SU-DHL-6 (cell line): ENCODE data around the gene CAPG.

ENCODE experiments used
- CTCF ChIP-seq: fragments of 200-600 bp; sonication (generic); IDR thresholded peaks from one replicate; pipeline ENCODE4 v1.5.1; 2017; ENCODE audit warnings: antibody characterized with exemption, mild to moderate bottlenecking, low read length, moderate library complexity; ENCODE audit not compliant: insufficient read depth, poor library complexity, severe bottlenecking
- EZH2phosphoT487 ChIP-seq: fragments of 200-600 bp; sonication (generic), shearing (Covaris generic); conservative IDR thresholded peaks from 2 replicates; pipeline ENCODE4 v1.6.1; 2018; ENCODE audit warnings: mild to moderate bottlenecking, antibody characterized with exemption, low read length, moderate library complexity, mixed read lengths

- no peak for TF ChIP-seq CTCF
- TF ChIP-seq EZH2phosphoT487: no peak
Measured at GRCh38 chr2:85371045-85371444, 39.1 kb downstream of the CAPG start.
